Measurements from ENCODE around the gene TRMO.

DNA sequence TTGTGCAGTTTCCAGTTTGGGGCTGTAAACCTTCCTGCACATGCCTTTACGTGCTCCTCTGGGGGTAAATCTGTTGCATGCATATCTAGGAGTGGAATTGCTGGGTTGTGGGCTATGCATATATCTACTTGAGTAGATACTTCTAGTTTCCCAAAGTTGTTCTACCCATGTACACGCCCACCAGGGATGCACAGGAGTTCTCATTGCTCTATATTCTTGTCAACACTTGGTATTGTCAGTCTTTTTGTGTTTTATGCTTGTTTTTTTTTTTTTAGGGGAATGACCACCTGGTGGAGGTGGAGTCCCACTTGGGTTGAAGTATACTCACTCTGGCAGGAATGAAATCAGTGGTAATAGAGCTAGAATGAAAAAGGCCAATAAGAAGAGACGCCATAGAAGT, 46.2 kb downstream of the TRMO start:
- TF ChIP-seq, protein P1, sequence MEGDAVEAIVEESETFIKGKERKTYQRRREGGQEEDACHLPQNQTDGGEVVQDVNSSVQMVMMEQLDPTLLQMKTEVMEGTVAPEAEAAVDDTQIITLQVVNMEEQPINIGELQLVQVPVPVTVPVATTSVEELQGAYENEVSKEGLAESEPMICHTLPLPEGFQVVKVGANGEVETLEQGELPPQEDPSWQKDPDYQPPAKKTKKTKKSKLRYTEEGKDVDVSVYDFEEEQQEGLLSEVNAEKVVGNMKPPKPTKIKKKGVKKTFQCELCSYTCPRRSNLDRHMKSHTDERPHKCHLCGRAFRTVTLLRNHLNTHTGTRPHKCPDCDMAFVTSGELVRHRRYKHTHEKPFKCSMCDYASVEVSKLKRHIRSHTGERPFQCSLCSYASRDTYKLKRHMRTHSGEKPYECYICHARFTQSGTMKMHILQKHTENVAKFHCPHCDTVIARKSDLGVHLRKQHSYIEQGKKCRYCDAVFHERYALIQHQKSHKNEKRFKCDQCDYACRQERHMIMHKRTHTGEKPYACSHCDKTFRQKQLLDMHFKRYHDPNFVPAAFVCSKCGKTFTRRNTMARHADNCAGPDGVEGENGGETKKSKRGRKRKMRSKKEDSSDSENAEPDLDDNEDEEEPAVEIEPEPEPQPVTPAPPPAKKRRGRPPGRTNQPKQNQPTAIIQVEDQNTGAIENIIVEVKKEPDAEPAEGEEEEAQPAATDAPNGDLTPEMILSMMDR (IDR thresholded peaks at IDR 0.05): no peak
- TF ChIP-seq POLR2A (IDR thresholded peaks at IDR 0.05): no peak

All from Peyer's patch (tissue), 4 donors.